Fibroblast of lung (primary cell): ENCODE measurements around the gene SNX30. TPM values are rescaled to one million over a fixed set of nuclear protein-coding genes. Genes with fewer than 3 reads are reported as not detected.

Experiments used
- DNase-seq, 2 donors: peaks; one replicate each; pipeline versions ENCODE4 v3.0.0 to v3.0.0-alpha.2; 2010; ENCODE audit warnings: low read depth in 2 of 2
- H2AFZ ChIP-seq: 2 replicates; pipeline ENCODE4 v1.5.1; 2012; ENCODE audit warnings: low read length, control low read depth, inconsistent platforms
- H3K27ac ChIP-seq: 2 replicates; pipeline ENCODE4 v1.5.1; 2011; ENCODE audit warnings: low read length, control low read depth; ENCODE audit not compliant: insufficient read depth
- H3K27me3 ChIP-seq: 2 replicates; pipeline ENCODE4 v1.5.1; 2011; ENCODE audit warnings: mild to moderate bottlenecking, low read length; ENCODE audit not compliant: control insufficient read depth, insufficient read depth
- H3K36me3 ChIP-seq: 2 replicates; pipeline ENCODE4 v1.5.1; 2011; ENCODE audit warnings: low read length; ENCODE audit not compliant: control insufficient read depth, insufficient read depth
- H3K4me1 ChIP-seq: 2 replicates; pipeline ENCODE4 v1.5.1; 2011; ENCODE audit warnings: low read length; ENCODE audit not compliant: control insufficient read depth, insufficient read depth; ENCODE audit errors: extremely low read depth
- H3K4me2 ChIP-seq: 2 replicates; pipeline ENCODE4 v1.5.1; 2011; ENCODE audit warnings: low read length, control low read depth; ENCODE audit not compliant: insufficient read depth; ENCODE audit errors: extremely low read depth
- H3K4me3 ChIP-seq, 4 experiments: fragments of 200-600 bp in 1 of 4; sonication (generic) in 1 of 4; replicated peaks in 1 of 4; 2 replicates each; pipeline ENCODE4 v1.5.1; 2011 to 2016; ENCODE audit warnings: low read length in 4 of 4, low read depth in 3 of 4, mild to moderate bottlenecking in 3 of 4, control low read depth in 2 of 4, inconsistent platforms in 1 of 4, mixed read lengths in 1 of 4; ENCODE audit not compliant: insufficient read depth in 1 of 4; ENCODE audit errors: control extremely low read depth in 1 of 4
- H3K79me2 ChIP-seq: 2 replicates; pipeline ENCODE4 v1.5.1; 2012; ENCODE audit warnings: mild to moderate bottlenecking, low read length, inconsistent platforms; ENCODE audit not compliant: control insufficient read depth, insufficient read depth
- H3K9ac ChIP-seq: 2 replicates; pipeline ENCODE4 v1.5.1; 2011; ENCODE audit warnings: mild to moderate bottlenecking, low read length, control low read depth; ENCODE audit not compliant: insufficient read depth
- H3K9me3 ChIP-seq: 2 replicates; pipeline ENCODE4 v1.5.1; 2012; ENCODE audit warnings: low read depth, low read length; ENCODE audit not compliant: control insufficient read depth, insufficient read depth
- H4K20me1 ChIP-seq: 2 replicates; pipeline ENCODE4 v1.5.1; 2011; ENCODE audit warnings: low read length; ENCODE audit not compliant: control insufficient read depth, insufficient read depth; ENCODE audit errors: extremely low read depth
- EZH2 ChIP-seq: IDR thresholded peaks from 2 replicates; pipeline ENCODE4 v1.5.1; 2012; ENCODE audit warnings: low read length, control low read depth, mild to moderate bottlenecking; ENCODE audit errors: missing control alignments
- polyA plus RNA-seq, 2 donors: library from polyadenylated mRNA; depleted of rRNA in 1 of 2; stranded (reverse) in 1 of 2; unstranded in 1 of 2; fragments of >200 nt; gene quantifications; 2 replicates each; pipeline ENCODE4 v1.2.1, GENCODE V29; 2011 to 2012; ENCODE audit warnings: missing spikeins in 1 of 2
- total RNA-seq: library from RNA; depleted of rRNA; stranded (reverse); fragments of >200 nt; gene quantifications from 2 replicates; pipeline ENCODE4 v1.2.1, GENCODE V29; 2014
- TF ChIP-seq, protein P1 (sequence below), 2 donors: IDR thresholded peaks in 1 of 2; conservative IDR thresholded peaks in 1 of 2; 1 replicate in 1 of 2; 2 replicates in 1 of 2; pipeline ENCODE4 v1.5.1; 2011 to 2012; ENCODE audit warnings: low read length in 2 of 2, control low read depth in 1 of 2, inconsistent platforms in 1 of 2, low read depth in 1 of 2, mild to moderate bottlenecking in 1 of 2

The SNX30 gene
- total and polyA plus RNA-seq, 2 donors (not counting 1 experiment from before 2014, with no cell fraction given): 7.9 to 20.6 TPM

- TF ChIP-seq, protein P1, sequence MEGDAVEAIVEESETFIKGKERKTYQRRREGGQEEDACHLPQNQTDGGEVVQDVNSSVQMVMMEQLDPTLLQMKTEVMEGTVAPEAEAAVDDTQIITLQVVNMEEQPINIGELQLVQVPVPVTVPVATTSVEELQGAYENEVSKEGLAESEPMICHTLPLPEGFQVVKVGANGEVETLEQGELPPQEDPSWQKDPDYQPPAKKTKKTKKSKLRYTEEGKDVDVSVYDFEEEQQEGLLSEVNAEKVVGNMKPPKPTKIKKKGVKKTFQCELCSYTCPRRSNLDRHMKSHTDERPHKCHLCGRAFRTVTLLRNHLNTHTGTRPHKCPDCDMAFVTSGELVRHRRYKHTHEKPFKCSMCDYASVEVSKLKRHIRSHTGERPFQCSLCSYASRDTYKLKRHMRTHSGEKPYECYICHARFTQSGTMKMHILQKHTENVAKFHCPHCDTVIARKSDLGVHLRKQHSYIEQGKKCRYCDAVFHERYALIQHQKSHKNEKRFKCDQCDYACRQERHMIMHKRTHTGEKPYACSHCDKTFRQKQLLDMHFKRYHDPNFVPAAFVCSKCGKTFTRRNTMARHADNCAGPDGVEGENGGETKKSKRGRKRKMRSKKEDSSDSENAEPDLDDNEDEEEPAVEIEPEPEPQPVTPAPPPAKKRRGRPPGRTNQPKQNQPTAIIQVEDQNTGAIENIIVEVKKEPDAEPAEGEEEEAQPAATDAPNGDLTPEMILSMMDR (conservative IDR thresholded peaks at IDR 0.05 in 1 of 2, IDR thresholded peaks at IDR 0.05 in 1 of 2; ENCODE audit: low read depth in 1 of 2, low read length in 2 of 2): peak in 1 of 2 donors; percentile 7
- TF ChIP-seq EZH2: no peak
- Histone ChIP-seq H3K9ac (no peak overlapping the region), H3K79me2 (no peaks in the 10 kb centered on the region)
These were observed 136.8 kb downstream of the SNX30 start for GRCh38 chr9:112887381-112887780.

DNA sequence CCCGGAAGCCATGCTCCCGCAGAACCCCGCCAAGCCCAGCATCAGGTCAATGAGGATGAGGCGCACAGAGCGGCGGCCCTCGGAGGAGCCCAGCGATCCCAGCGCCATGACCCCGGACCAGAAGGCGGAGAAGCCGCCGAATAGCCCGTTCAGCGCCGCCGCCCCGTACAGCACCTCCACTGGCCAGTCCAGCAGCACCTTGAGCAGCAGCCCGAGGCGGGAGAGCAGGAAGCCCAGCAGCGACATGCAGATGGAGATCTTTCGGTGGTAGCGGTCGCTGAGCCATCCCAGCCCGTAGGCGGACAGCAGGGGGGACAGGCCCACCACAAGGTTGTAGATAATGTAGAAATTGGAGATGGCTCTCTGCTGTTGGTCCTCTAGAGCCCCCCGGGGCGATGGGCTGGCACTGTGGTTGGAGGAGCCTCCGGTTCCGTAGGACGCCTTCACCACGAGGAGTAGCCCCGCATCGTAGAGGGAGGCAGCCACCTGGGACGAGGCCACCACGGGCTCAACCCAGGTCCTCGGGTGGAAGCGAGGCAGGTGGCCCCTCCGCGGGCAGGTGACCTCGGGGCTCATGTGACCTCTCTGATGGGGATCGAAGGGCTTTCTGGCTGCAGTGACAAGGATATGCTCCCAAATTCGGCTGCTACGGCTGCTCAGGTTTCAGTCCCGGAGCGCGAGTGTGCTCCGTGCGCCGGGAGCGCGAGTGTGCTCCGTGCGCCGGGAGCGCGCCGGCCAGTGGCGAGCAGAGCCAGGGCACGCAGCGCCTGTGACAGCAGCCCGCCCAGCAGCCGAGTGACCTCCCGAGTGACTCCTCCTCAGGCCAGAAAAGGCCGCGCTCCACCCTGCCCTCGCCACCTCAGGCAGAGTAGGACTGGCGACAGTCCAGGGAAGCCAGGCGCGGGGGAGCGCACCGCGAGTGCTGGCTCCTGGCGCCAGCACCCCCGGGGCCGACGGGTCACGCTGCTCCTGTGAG is 139.8 kb downstream of the SNX30 start, which contains the start of gene SLC46A2:
SLC46A2 (minus strand) TSS at position 771 of the 976 bp plus-strand sequence; CDS start at position 576, 195 bp downstream.
- TF ChIP-seq EZH2: no peak
- TF ChIP-seq, protein P1 (conservative IDR thresholded peaks at IDR 0.05 in 1 of 2, IDR thresholded peaks at IDR 0.05 in 1 of 2; ENCODE audit: low read depth in 1 of 2, low read length in 2 of 2): no peak
- no peak for DNase-seq
- Histone ChIP-seq H3K9me3 (no peaks in the 10 kb centered on the region), H3K4me1 (no peaks in the 10 kb centered on the region), H2AFZ (no peak within 1 kb of the TSS), H4K20me1 (no peaks in the 10 kb centered on the region), H3K27ac (no peak within 1 kb of the TSS), H3K27me3 (no peaks in the 10 kb centered on the region), H3K79me2 (no peaks in the 10 kb centered on the region), H3K4me3 (peak within 1 kb of the TSS; percentile 16 to 49 (median 28)), H3K36me3 (no peaks in the 10 kb centered on the region), H3K9ac (no peak within 1 kb of the TSS), H3K4me2 (peak within 1 kb of the TSS; percentile 82)

More at GRCh38 chr9:112887381-112887780, 136.8 kb downstream of the SNX30 start:
- Histone ChIP-seq H3K27me3 (no peaks in the 10 kb centered on the region), H4K20me1 (no peaks in the 10 kb centered on the region), H3K9me3 (no peaks in the 10 kb centered on the region), H3K27ac (no peak overlapping the region), H3K36me3 (no peaks in the 10 kb centered on the region), H3K4me1 (no peaks in the 10 kb centered on the region), H3K4me3 (no peak overlapping the region), H2AFZ (no peak overlapping the region), H3K4me2 (no peak overlapping the region)
- DNase-seq: no peak

GRCh38 chr9:112891521-112891920 is 141.0 kb downstream of the SNX30 start:
- H3K79me2 ChIP-seq: no peaks in the 10 kb centered on the region
- no peak overlapping the region for H3K4me2 ChIP-seq
- no peak overlapping the region for H3K27ac ChIP-seq
- DNase-seq: no peak
- no peaks in the 10 kb centered on the region for H3K36me3 ChIP-seq
- no peak overlapping the region for H3K9ac ChIP-seq
- no peaks in the 10 kb centered on the region for H3K9me3 ChIP-seq
- H3K4me1 ChIP-seq: no peaks in the 10 kb centered on the region
- H3K27me3 ChIP-seq: no peaks in the 10 kb centered on the region
- no peak overlapping the region for H2AFZ ChIP-seq
- TF ChIP-seq, protein P1 (conservative IDR thresholded peaks at IDR 0.05 in 1 of 2, IDR thresholded peaks at IDR 0.05 in 1 of 2; ENCODE audit: low read depth in 1 of 2, low read length in 2 of 2): no peak
- no peak for TF ChIP-seq EZH2
- no peak overlapping the region for H3K4me3 ChIP-seq
- H4K20me1 ChIP-seq: no peaks in the 10 kb centered on the region
